SK-N-SH (cell line): ENCODE data around the gene AP2S1.

ENCODE experiments used
- ELF1 ChIP-seq: IDR thresholded peaks from 2 replicates; pipeline ENCODE4 v1.4.0; 2012
- EP300 ChIP-seq, 2 experiments: IDR thresholded peaks; 2 replicates each; pipeline versions ENCODE4 v1.4.0 to v1.6.1; 2012; ENCODE audit warnings: borderline replicate concordance in 1 of 2, low read depth in 1 of 2, low read length in 1 of 2
- JUND ChIP-seq: IDR thresholded peaks from 2 replicates; pipeline ENCODE4 v1.4.0; 2012
- NRF1 ChIP-seq: IDR thresholded peaks from 2 replicates; pipeline ENCODE4 v1.6.1; 2012; ENCODE audit warnings: low read depth, mild to moderate bottlenecking, low read length
- POLR2AphosphoS5 ChIP-seq: IDR thresholded peaks from 2 replicates; pipeline ENCODE4 v1.6.1; 2012; ENCODE audit warnings: low read depth, low read length
- RAD21 ChIP-seq: IDR thresholded peaks from 2 replicates; pipeline ENCODE4 v1.6.1; 2012; ENCODE audit warnings: mild to moderate bottlenecking, low read length
- RCOR1 ChIP-seq: fragments of 150-350 bp; IDR thresholded peaks from 2 replicates; pipeline ENCODE4 v1.6.1; 2017; ENCODE audit warnings: antibody characterized with exemption, low read length
- RFX5 ChIP-seq: IDR thresholded peaks from 2 replicates; pipeline ENCODE4 v1.6.1; 2012; ENCODE audit warnings: mild to moderate bottlenecking, improper control_type of control experiment, low read length
- RXRA ChIP-seq: IDR thresholded peaks from 2 replicates; pipeline ENCODE4 v1.4.0; 2012; ENCODE audit warnings: low read depth, mild to moderate bottlenecking, borderline replicate concordance
- SMC3 ChIP-seq: IDR thresholded peaks from 2 replicates; pipeline ENCODE4 v1.6.1; 2012; ENCODE audit warnings: low read depth, low read length, improper control_type of control experiment
- TEAD4 ChIP-seq: IDR thresholded peaks from 2 replicates; pipeline ENCODE4 v1.4.0; 2012; ENCODE audit warnings: mild to moderate bottlenecking, borderline replicate concordance; ENCODE audit not compliant: insufficient read depth
- USF1 ChIP-seq: IDR thresholded peaks from 2 replicates; pipeline ENCODE4 v1.4.0; 2012; ENCODE audit warnings: low read depth, borderline replicate concordance
- YY1 ChIP-seq: IDR thresholded peaks from 2 replicates; pipeline ENCODE4 v1.4.0; 2012; ENCODE audit warnings: low read depth, mild to moderate bottlenecking
- TF ChIP-seq, protein P1 (sequence below): fragments of 200-600 bp; sonication (generic); IDR thresholded peaks from 2 replicates; pipeline ENCODE4 v1.6.1; 2017; ENCODE audit warnings: antibody characterized with exemption, mild to moderate bottlenecking, moderate library complexity

DNA sequence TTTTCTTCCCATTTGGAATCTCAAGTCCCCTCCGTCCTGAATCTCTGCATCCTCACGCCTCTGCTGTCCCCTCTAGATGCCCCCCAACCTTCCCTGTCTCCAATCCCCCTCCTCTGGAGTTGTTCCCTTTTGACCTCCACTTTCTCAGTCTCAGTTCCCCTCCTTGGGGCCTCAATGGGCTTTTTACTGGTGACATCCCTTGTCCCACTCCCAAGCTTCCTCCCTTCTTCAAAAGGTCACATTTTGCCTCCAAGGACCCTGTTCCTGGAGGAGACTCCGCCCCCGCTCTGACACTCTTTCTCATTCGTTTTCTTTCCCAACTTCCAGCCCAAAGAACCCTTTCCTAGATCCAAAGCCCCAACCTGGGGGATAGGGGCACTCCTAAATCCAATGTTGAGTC, 1.0 kb downstream of the AP2S1 start:
- no peak for TF ChIP-seq SMC3
- no peak for TF ChIP-seq RAD21
- TF ChIP-seq ELF1, result no peak
- TF ChIP-seq RFX5, result no peak
- no peak for TF ChIP-seq RXRA
- TF ChIP-seq, protein P1, sequence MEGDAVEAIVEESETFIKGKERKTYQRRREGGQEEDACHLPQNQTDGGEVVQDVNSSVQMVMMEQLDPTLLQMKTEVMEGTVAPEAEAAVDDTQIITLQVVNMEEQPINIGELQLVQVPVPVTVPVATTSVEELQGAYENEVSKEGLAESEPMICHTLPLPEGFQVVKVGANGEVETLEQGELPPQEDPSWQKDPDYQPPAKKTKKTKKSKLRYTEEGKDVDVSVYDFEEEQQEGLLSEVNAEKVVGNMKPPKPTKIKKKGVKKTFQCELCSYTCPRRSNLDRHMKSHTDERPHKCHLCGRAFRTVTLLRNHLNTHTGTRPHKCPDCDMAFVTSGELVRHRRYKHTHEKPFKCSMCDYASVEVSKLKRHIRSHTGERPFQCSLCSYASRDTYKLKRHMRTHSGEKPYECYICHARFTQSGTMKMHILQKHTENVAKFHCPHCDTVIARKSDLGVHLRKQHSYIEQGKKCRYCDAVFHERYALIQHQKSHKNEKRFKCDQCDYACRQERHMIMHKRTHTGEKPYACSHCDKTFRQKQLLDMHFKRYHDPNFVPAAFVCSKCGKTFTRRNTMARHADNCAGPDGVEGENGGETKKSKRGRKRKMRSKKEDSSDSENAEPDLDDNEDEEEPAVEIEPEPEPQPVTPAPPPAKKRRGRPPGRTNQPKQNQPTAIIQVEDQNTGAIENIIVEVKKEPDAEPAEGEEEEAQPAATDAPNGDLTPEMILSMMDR, result no peak
- TF ChIP-seq POLR2AphosphoS5, result no peak
- no peak for TF ChIP-seq JUND
- TF ChIP-seq TEAD4, result no peak
- TF ChIP-seq RCOR1, result no peak
- TF ChIP-seq NRF1, result no peak
- TF ChIP-seq YY1, result no peak
- TF ChIP-seq USF1, result no peak
- no peak for TF ChIP-seq EP300 (IDR thresholded peaks at IDR 0.05; ENCODE audit: borderline replicate concordance in 1 of 2, low read depth in 1 of 2, low read length in 1 of 2)
